ENCODE data around the gene SERINC1.

Gene SERINC1

DNA sequence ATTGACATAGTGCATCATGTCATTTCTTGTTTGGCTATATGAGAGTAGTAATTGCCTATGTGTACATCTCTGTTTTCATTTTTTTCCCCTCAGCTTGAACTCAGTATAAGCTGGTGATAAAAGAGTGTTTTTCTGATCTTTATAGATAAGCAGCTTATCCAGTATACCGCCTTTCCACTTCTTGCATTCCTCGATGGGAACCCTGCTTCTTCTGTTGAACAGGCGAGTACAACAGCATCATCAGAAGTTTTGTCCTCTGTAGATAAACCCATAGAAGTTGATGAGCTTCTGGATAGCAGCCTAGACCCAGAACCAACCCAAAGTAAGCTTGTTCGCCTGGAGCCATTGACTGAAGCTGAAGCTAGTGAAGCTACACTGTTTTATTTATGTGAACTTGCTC is 39.8 kb downstream of the SERINC1 start:
- no peak for DNase-seq

DNA sequence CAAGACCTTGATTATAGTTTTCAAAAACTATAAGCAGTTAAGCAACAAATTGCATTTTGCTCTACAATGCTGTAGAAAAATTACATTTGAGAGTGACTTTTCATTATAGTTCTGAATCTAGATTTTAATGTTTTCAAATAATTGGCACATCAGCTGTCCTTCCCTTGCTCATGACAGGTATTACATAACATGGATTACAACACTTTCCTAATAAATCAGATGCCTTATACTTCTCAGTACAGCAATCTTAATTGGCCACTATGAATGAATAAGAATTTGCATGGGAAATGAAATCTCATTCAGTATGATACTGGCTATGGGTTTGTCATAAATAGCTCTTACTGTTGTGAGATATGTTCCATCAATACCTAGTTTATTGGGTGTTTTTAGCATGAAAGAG is 42.3 kb downstream of the SERINC1 start:
- DNase-seq, result no peak

DNA sequence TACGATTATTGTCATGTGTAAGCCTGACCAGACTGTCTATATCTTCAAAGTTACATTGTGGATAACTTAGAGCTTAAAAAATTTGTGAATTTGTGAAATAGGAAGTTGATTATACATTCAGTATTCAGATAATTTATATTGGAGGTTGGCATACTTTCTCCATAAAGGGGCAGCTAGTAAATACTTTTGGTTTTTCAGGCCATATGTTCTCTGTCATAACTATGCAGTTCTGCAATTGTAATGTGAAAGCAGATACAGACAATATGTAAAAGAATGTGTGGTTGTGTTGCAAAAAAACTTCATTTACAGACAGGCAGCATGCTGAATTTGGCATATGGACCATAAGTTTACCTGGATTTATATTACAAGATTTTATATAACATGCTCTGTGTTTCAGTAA is 42.8 kb downstream of the SERINC1 start:
- DNase-seq, result peak; percentile 12

DNA sequence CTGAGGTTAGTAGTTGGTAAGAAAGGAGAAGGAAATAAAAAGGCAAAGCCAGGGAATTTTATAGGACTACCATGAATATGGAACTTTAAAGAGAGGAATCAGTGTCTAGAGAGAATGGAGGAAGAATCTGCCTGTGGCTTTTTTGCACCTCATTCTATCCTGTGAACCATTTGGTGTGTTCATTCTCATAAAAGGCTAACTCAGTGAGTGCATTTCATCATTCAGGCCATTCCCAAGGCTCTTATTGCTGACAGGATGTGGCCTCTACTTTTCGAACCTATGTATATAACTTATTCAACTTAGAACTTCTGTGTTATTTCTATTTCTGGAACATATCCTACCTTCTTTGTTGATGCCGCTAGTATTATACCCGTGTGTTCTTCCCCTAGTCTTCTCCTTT is 45.0 kb downstream of the SERINC1 start:
- DNase-seq, result no peak

DNA sequence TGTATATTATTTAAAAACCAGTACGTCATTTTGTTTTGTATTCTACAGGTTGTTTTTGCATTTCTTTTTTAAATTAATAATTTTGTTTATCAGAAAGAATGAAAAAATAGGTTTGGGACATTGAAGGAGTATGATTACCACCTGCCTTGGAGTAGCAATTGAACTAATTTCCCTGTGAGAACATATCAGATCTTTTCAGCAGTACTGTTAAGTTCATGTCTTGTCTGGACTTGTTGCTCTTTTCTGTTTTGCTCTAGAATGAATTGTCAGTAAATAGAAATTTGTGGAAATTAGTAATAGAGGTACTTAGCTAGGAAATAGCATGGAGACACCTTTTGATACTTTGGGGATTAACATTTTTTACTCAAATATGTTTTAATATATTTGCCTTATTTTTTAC is 47.9 kb downstream of the SERINC1 start:
- no peak for DNase-seq

DNA sequence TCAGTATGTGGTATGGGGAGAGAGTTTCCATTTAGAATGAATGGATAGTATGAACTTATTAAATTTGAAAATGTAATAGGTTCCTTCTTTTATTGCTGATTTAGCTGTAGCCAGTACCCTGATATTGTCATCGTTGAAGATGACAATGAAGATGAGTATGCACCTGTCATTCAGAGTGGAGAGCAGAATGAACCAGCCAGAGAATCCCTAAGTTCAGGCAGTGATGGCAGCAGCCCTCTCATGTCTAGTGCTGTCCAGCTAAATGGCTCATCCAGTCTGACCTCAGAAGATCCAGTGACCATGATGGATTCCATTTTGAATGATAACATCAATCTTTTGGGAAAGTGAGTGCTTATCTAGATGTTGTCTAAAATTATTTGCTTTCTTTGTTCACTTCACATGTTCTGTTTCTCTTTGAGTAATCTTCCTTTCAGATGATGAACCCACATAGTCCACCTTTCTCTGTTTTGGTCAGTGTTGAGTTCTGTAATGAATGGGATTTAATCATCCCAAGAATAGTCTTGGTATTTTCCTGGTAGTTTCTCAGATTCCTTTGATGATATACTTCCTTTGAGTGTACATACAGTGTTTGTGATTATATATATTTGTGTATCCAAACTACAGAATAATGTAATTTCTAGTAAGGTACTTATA is 48.9 kb downstream of the SERINC1 start:
- DNase-seq, result no peak

DNA sequence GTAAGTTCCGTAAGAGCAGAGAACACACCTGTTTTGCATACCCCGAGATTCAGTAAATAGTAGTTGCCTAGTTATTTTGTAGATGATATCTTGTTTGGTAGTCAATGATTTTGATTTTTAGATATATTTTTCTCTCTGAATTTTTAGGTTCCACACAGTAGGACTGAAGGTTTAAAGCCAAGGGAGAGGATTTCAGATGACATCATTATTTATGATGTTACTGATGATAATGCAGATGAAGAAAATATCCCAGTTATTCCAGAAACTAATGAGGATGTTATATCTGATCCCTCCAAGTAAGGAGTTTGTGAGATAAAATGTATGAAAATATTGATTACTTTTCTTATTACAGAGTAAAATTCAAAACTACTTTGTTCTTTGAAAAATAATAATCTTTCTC is 49.6 kb downstream of the SERINC1 start:
- DNase-seq, result no peak

DNA sequence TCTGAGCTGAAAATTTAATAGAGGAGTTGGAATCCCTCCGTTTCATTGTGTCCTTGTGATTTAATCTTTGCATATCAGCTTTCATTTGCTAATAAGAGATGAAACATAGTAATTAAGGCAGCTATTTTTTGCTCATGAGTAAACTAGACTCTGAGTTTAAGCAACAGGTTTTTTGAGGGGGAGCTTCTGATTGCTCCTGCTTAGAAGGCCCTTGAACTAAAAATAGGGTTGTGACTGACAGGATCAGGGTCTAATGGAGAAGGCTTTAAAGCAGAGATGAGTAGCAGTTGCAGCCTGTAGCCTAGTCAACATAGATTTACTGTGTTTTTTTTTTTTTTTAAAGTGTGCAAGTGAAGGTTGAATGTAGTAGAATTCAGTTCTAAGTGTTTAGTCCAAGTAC is 54.8 kb downstream of the SERINC1 start:
- DNase-seq, result no peak

DNA sequence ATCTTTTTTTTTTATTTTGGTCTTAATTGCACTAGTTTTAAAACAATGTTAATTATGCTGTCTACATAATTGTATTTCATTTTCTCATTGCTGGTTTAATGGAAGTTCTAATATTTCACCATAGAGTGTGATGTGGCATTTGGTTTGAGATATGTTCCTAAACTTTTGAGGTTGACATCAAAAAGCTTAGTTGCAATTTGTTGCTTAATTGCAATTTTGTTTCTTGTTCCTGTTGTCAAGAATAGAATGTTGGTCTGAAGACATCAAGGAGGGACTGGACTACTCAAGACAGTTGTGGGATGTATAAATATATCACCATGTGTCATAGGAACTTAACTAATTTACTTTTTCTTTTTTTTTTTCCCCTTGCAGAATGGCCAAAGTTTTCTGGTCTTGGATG is 59.6 kb downstream of the SERINC1 start:
- DNase-seq, result no peak

DNA sequence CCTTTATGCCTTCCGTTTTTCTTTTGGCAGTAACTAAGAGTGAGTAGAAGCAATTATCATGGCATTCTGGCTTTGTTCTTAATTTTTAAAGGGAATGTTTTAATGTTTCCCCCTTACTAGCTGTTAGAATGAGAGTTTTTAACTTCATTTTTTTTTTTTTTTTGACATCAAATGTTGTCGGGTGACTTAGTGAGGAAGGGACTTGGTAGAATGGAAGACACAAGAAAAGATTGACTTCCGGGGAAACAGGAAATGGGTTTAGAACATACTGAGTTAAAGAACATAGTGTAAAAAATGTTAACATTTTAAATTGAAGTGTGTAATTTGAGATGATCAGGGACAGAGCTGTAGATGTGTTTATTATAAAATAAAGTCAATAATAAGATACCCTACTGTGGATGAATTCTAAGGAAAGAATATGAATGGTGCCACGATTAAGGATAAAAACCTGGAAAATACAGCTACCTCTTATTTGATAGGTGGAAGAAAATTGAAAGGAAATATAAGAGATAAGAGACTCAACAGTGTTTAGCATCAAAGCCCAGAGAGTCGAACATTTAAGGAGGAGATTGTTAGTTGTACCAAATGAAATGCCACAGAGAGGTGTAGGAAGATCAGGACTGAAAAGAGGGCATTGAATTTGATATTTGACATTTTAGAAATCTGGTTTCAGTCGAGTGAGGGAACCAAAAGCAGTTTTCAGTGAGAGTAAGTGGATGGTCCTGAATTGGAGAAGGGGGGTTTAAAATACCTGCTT is 62.7 kb downstream of the SERINC1 start:
- no peak for DNase-seq

DNA sequence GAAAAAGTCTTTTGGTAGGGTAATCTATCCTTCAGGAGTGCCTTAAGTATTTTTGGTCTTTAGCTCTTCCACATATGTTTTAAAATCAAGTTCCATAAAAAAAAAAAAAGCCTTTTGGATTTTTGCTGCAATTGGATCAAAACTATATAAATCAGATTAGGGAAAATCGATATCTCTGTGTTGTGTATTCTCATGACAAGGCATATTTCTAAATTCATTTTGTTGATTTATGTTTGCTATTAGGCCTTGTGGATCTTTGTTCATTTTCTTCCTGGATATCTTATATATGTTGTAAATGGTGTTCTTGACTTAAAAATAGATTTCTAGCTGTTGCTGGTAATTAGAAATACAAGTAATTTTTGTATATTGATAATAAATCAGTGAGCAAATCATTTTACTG is 63.4 kb downstream of the SERINC1 start:
- no peak for DNase-seq

DNA sequence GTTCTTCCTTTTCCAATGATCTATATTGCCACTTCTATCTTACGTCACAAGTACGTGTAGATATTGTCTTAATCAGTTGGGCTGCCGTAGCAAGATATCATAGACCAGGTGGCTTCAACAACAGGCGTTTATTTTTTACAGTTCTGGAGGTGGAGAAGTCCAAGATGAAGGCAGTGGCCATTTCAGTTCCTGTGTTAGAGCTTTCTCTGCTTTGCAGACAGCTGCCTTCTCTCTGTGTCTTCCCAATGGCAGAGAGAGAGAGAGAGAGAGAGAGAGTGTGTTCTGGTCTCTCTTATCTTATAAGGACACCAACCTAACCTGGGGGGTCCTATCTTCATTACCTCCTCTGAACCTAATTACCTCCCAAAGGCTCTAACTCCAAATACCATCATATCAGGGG is 63.9 kb downstream of the SERINC1 start:
- no peak for DNase-seq

DNA sequence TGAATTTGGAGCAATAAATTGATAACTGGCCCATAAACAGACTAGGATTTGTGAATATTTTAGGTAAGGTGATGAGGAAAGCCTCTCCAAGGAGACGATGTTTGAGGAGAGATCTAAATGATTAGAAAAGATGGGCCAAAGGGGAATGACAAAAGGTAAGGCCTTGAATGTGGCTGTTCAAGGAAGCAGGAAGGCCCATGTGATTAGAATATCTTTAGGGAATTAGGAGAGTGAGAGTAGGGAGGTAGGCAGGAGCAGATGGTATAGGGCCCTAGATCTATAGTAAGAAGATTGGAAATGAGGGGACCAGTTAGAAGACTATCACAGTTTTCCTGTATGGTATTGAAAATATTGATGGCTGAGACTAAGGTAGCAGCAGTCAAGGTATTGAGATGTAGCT is 65.4 kb downstream of the SERINC1 start:
- no peak for DNase-seq

DNA sequence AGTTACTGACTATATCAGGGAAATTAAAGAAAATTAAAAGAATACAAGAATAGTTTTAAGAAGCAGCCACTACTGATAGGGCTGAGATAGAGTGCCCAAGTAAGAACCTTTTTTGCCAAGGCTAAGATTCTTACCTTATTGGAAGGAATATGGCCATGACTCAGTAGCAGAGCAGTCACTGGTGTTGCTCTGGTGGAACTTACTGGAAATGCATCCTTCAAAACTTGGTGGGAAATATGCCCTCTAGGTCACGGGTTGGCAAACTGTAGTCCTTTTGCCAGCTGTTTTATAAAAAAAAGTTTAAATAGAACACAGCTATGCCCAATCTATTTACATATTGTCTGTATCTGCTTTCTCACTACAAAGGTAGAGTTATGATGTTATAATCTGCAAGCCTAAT is 66.2 kb downstream of the SERINC1 start:
- no peak for DNase-seq

DNA sequence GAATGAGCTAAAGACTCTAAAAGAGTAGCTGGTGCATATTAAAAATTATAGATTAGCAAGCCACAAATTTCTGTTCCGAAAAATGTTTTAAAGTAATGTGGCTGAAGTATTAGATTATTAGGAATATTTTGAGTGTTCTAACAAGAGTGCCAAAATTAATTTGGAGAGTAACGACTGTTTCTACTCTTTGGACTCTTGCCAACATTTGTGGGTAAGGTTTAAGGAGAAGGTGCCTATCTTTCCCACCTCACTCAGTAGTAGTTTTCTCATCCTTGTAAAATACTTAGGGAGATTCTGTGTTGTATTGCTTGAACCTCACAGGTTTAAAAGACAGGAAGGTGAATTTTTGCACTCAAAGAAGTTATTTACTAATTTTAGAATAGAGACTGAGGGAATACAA is 67.2 kb downstream of the SERINC1 start:
- no peak for DNase-seq

DNA sequence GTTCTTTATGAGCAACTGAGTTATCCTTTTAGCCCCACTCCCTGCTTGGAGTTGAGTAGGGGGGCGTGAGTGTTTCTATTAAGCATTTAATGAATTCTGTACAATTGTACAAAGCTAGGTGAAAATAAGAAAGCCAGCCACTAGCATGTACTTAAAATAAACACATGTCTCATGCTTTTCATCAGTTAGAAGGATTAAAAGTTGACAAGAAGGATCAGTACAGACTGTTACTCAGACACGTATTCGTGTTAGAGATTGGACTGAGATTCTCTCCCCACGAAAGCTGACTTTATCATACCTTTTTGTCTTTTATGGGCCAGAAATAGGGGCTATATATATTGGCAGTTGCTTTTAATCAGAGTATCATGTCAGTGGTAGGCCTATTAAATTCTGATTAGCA is 70.5 kb downstream of the SERINC1 start:
- DNase-seq, result no peak

DNA sequence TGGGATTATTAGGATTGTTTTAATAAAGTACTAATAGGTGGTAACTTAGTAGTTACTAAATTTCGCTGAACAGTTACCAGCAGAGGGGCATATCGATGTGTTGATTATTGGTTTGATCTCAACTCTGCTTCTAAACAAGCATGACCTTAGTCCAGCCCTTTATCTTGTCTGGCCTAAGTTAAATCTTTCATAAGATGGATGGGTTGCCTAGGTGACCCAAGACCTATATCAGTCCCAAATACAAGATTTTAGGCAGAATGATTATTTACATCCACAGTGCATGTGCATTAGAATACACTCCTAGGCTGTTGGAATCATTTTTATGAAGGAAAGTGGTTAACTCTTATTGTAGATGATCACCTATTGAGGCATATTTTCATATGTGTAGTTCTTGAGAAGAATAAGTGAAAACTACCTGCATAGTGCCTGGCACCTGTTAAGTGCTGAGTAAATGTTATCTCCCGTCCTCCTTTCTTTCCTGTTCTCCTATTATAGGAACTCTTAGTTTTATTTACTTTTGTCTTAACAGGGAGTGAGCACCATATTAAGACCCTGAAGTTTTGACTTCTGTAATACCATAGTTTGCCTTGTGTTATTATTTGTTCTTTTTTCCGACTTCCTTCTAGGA is 71.0 kb downstream of the SERINC1 start:
- no peak for DNase-seq

DNA sequence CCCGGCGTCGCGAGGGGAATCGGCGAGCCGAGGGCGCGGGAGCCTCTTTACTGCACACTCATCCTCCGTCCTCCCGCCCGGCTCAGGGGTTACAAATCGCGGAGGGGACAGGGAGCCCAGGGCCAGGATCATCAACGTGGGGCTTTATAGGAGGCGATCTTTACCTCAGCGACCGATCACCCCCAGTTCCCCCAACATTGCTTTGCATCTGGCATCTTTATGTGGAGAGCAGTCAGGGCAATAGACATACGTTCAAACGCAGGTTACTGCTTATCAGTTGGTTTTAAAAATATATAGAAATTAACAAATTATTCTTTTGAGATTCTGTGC is 71.5 kb downstream of the SERINC1 start:
- no peak for DNase-seq

DNA sequence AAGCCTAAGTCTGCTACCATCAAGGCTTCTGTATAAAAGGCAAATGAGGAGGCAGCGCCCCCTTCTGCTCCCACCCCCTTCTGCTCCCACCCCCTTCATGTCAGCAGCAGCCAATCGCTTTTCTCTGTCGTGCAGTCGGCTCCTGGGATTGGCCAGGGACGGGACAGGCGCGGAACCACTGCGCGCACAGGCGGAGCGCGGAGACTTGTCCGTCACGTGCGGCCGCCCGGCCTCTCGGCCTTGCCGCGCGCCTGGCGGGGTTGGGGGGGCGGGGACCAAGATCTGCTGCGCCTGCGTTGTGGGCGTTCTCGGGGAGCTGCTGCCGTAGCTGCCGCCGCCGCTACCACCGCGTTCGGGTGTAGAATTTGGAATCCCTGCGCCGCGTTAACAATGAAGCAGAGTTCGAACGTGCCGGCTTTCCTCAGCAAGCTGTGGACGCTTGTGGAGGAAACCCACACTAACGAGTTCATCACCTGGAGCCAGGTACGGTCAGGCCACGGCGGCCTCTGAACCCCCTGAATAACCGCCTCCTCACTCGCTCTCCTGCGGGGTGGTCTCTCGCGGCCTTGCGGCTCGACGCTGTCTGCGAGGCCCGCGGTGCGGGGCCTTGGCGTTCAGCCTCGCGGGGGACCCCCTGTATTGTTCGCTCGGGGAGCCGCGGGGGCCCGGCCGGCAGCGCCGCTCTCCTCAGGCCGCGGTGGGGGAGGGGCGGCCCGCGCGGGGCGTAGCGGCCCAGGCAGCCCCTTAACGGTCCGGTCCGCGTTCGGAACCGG is 72.1 kb downstream of the SERINC1 start, which contains the start of gene HSF2:
Gene HSF2, plus strand, starts transcription at position 305 of the 773 bp plus-strand sequence. Its CDS starts 86 bp downstream, at position 391.
- DNase-seq, result peak; percentile 99

DNA sequence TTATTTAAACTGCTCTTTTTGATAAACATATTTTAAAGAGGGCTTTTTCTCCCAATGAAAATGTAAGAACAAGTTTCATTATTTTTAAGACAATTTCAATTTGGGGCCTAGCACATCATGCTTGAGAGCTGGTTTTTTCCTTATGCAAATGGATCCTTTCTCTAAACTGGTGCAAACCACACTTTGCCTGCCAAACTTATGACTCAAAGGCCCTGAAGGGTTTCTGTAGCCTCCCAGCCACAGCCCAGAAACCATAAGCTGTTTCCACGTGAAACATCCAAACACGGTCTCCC is 72.6 kb downstream of the SERINC1 start:
- DNase-seq, result no peak

DNA sequence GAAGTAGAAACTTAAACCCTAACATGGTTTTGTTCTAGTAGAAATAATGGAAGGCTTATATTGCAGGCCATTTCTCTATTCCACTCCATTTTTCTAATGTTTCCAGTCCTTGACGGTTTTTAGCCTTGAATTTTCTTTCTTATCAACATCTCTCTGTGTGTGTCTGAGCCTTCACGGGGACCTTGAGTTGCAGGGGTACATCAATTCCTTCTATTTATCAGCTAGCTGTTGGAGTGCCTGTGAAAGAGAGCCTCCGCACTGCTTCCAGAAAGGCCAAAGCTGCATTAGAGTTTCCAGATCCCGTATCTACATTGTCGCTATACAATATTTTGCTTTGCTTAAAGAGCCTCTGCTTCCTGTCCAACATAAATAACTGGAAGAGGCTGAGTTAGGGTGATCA is 77.6 kb downstream of the SERINC1 start:
- no peak for DNase-seq

DNA sequence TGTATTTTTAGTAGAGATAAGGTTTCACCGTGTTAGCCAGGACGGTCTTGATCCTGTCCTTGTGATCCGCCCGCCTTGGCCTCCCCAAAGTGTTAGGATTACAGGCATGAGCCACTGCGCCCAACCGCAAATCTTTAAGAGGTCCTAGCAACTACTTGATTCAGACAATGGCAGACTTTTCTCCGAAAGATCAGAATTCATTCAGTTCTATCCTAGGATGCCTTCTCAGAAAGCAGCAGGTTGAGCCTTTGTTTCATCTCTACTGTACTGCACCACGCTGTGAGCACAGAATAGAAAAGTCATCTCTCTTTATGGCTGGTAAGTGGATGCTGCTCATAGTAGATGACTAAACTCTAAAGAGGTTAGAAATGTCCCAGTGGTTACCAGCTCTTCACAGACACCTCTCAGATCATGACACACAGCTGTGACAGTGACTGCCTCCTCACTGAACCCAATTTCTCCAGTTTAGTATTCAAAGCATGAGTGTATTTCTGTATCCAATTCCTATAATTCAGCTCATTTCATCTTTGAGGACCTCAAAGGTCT is 78.2 kb downstream of the SERINC1 start:
- no peak for DNase-seq
